Astrocyte of the cerebellum (primary cell): ENCODE results near the gene CDC42EP3.
A peak's percentile ranks its signal among the peaks of the same experiment; 100 is the strongest.

ENCODE experiments used
- DNase-seq: peaks from one replicate; pipeline ENCODE4 v3.0.0-alpha.2; 2011; ENCODE audit warnings: low read depth
- H3K4me3 ChIP-seq: 2 replicates; pipeline ENCODE4 v1.5.1; 2011; ENCODE audit warnings: mild to moderate bottlenecking, low read depth, low read length, moderate library complexity
- CTCF ChIP-seq: IDR thresholded peaks from 2 replicates; pipeline ENCODE4 v1.5.1; 2012; ENCODE audit warnings: low read length, low read depth, moderate library complexity, mild to moderate bottlenecking; ENCODE audit errors: missing control alignments
- in situ Hi-C: cut with HindIII; loops from 2 replicates; pipeline ENCODE4 v1.10.0; 2017; ENCODE audit warnings: low sequenced_read_pairs

CDC42EP3 gene

DNA sequence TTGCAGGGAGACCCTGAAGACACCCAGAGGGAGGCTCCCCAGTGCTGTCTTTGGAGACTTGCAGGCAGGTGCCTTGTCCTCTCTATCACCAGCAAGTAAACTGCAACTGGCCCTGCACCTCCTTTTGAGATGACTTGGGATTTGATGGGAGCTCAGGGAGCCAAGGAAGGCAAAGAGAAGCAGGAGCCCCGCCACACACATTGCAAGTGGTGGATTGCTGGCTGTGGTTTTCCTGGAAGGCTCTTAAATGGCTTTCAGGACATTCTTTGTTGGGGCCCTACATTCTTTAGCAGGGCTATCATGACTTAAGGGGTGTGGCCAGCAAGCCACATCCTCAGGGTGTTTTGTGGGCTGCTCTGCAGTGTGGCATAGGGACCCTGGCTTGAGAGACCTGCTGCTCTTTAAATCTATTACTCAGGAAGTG lies 39.9 kb upstream of the CDC42EP3 start:
- no peak for TF ChIP-seq CTCF
- no peak overlapping the region for H3K4me3 ChIP-seq
- in situ Hi-C loops: no loop called here
- DNase-seq: peak; percentile 86

DNA sequence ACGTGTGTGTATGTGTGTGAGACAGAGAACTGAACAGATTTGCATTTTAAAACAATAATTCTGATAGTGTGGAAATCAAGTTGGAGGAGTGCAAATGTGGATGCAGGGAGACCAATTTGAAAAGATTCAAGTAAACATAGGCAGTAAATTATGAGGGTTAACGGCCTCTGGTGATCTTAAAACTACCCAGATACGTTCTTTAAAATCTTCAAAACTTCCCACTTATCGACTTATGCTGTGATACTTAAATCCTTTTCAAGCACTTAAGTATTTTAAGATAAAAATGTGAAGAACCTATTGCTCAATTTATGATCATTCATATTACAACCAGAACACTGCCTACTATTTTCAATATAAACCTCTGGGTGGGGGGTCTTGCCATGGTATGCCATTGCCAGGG lies 37.7 kb upstream of the CDC42EP3 start:
- no peak overlapping the region for H3K4me3 ChIP-seq
- no peak for DNase-seq
- no peak for TF ChIP-seq CTCF
- in situ Hi-C loops: no loop called here

DNA sequence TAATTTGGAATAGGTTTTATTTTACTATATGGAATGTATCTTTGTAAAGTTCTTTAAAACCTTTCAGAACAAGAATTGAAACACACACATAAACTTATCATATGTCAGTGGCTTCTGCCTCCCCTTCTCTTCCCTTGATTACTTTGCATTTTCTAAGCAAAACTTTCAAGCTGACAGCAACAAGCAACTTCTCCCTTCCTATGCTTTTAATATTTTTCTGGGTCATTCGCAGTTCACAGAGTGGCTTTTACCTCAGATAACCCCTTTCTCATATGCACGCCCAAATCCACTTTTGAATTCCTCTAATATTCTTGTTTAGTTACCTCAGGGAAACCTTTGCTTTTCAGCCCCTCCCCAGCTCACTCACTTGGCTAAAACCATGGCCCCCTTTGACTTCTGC lies 36.7 kb upstream of the CDC42EP3 start:
- no peak for TF ChIP-seq CTCF
- DNase-seq: no peak
- H3K4me3 ChIP-seq: no peak overlapping the region
- in situ Hi-C loops: no loop called here

GRCh38 chr2:37707393-37707792 lies 36.0 kb upstream of the CDC42EP3 start:
- no peak for TF ChIP-seq CTCF
- in situ Hi-C loops: no loop called here
- H3K4me3 ChIP-seq: no peak overlapping the region
- no peak for DNase-seq

DNA sequence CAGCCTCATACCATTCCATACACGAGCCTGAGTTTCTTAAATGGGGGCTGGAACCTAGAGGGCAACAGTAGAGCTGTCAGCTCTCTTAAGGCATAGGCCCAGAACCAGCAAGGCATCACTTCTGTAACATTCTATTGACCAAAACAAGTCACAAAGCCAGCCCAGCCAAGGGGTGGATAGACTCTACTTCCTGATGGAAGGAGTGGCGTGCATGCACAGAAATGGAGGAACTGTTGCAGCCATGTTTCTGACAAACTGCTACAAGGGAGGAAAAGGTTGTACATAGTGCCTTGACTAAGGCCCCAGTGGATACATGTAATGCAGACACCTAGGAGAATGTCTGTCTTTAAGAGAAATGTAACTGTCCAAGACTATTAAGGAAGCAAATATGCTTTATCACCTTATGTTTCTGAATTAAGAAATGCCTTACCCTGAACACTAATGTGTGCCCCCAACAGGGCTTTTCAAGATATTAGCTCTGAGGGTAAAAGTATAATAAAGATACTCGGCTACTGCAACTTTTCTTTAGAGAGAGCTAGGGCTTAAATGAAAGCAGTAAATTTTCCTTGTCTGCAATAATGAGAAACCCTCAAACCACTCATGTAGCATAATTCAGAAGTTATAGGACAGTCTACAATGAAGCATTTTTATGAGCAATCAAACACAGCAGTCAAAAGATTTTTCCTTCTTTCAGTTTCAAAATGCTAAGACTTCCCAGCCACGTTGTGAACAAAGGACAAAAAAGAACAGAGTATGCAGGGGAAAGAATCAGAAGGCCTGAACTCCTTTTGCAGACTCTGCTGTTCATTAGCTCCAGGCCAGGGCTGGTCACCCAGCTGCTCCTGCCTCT lies 35.1 kb upstream of the CDC42EP3 start:
- no peak for DNase-seq
- no peak overlapping the region for H3K4me3 ChIP-seq
- TF ChIP-seq CTCF: no peak
- in situ Hi-C loops: no loop called here

DNA sequence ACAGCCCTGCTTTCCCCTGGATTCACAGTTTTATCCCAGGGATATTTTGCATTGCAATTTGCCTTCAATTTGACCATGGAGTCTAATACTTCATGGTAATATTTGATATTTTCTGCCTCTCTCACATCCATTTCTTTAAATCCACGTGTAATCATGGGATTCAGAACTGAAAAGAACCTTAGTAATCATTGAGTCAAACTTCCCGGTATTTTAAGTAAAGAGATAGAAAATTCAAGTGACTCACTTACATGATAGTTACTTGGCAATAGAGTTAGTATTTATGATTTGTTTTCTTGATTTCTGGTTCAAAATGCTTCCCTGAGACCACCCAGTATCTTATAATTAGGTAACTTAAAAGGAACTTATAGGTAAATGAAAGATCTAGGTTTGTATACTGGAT lies 33.7 kb upstream of the CDC42EP3 start:
- TF ChIP-seq CTCF: no peak
- H3K4me3 ChIP-seq: no peak overlapping the region
- in situ Hi-C loops: no loop called here
- no peak for DNase-seq
